ENCODE measurements around the gene FAF1. TPM values are rescaled to one million over a fixed set of nuclear protein-coding genes. Genes with fewer than 3 reads are reported as not detected.

The FAF1 gene
- total and polyA plus RNA-seq, 2 donors (not counting 1 experiment from before 2014, with no cell fraction given): 39.6 to 40.0 TPM

- no peak for DNase-seq (ENCODE audit: low read depth in 2 of 2)
- Histone ChIP-seq H3K79me2 (ENCODE audit: control insufficient read depth, insufficient read depth, low read length) (no peaks in the 10 kb centered on the region), H3K27me3 (ENCODE audit: control insufficient read depth, insufficient read depth, low read length) (no peaks in the 10 kb centered on the region), H3K4me3 (replicated peaks in 1 of 4; ENCODE audit: control extremely low read depth in 1 of 4, insufficient read depth in 1 of 4, low read depth in 3 of 4, low read length in 4 of 4) (no peak overlapping the region), H3K9ac (ENCODE audit: insufficient read depth, low read length) (no peak overlapping the region), H3K9me3 (ENCODE audit: control insufficient read depth, insufficient read depth, low read depth, low read length) (no peaks in the 10 kb centered on the region), H4K20me1 (ENCODE audit: control insufficient read depth, extremely low read depth, insufficient read depth, low read length) (no peaks in the 10 kb centered on the region), H3K36me3 (ENCODE audit: control insufficient read depth, insufficient read depth, low read length) (no peaks in the 10 kb centered on the region), H2AFZ (ENCODE audit: low read length) (no peak overlapping the region), H3K4me2 (ENCODE audit: extremely low read depth, insufficient read depth, low read length) (no peak overlapping the region), H3K4me1 (ENCODE audit: control insufficient read depth, extremely low read depth, insufficient read depth, low read length) (no peaks in the 10 kb centered on the region), H3K27ac (ENCODE audit: insufficient read depth, low read length) (no peak overlapping the region)
- no peak for TF ChIP-seq EZH2 (IDR thresholded peaks at IDR 0.05; ENCODE audit: low read length, missing control alignments)
- TF ChIP-seq, protein P1, sequence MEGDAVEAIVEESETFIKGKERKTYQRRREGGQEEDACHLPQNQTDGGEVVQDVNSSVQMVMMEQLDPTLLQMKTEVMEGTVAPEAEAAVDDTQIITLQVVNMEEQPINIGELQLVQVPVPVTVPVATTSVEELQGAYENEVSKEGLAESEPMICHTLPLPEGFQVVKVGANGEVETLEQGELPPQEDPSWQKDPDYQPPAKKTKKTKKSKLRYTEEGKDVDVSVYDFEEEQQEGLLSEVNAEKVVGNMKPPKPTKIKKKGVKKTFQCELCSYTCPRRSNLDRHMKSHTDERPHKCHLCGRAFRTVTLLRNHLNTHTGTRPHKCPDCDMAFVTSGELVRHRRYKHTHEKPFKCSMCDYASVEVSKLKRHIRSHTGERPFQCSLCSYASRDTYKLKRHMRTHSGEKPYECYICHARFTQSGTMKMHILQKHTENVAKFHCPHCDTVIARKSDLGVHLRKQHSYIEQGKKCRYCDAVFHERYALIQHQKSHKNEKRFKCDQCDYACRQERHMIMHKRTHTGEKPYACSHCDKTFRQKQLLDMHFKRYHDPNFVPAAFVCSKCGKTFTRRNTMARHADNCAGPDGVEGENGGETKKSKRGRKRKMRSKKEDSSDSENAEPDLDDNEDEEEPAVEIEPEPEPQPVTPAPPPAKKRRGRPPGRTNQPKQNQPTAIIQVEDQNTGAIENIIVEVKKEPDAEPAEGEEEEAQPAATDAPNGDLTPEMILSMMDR (conservative IDR thresholded peaks at IDR 0.05 in 1 of 2, IDR thresholded peaks at IDR 0.05 in 1 of 2; ENCODE audit: low read depth in 1 of 2, low read length in 2 of 2): no peak
Observed at GRCh38 chr1:50538476-50538875, 421.6 kb downstream of the FAF1 start.

- DNase-seq (ENCODE audit: low read depth in 2 of 2): no peak
- H4K20me1 ChIP-seq (ENCODE audit: control insufficient read depth, extremely low read depth, insufficient read depth, low read length): no peaks in the 10 kb centered on the region
- TF ChIP-seq EZH2 (IDR thresholded peaks at IDR 0.05; ENCODE audit: low read length, missing control alignments): no peak
- TF ChIP-seq, protein P1 (conservative IDR thresholded peaks at IDR 0.05 in 1 of 2, IDR thresholded peaks at IDR 0.05 in 1 of 2; ENCODE audit: low read depth in 1 of 2, low read length in 2 of 2): no peak
Observed at GRCh38 chr1:50531601-50532000, 428.5 kb downstream of the FAF1 start.

DNA sequence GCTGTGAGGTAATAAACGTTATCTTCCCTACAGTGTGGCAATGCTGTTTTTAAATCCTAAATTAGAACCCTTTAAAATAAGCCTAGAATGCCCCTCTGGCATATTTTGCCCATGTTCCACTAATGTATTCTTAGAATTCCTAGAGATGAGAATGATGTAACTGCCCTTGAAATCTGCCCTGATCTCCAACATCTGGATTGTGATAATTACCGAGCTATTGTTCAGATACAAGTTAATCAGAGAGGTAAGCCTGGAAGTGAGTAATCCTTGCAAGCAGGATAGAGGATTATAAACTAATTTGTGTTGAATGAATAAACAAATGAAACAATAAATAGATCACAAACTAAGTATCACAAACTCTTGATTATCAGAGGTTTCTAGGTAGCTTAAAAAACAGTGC, 429.0 kb downstream of the FAF1 start:
- Histone ChIP-seq H3K4me2 (ENCODE audit: extremely low read depth, insufficient read depth, low read length) (no peak overlapping the region), H3K9me3 (ENCODE audit: control insufficient read depth, insufficient read depth, low read depth, low read length) (no peaks in the 10 kb centered on the region), H4K20me1 (ENCODE audit: control insufficient read depth, extremely low read depth, insufficient read depth, low read length) (no peaks in the 10 kb centered on the region), H3K4me1 (ENCODE audit: control insufficient read depth, extremely low read depth, insufficient read depth, low read length) (no peaks in the 10 kb centered on the region), H3K9ac (ENCODE audit: insufficient read depth, low read length) (no peak overlapping the region), H2AFZ (ENCODE audit: low read length) (no peak overlapping the region), H3K79me2 (ENCODE audit: control insufficient read depth, insufficient read depth, low read length) (no peaks in the 10 kb centered on the region), H3K4me3 (replicated peaks in 1 of 4; ENCODE audit: control extremely low read depth in 1 of 4, insufficient read depth in 1 of 4, low read depth in 3 of 4, low read length in 4 of 4) (no peak overlapping the region), H3K36me3 (ENCODE audit: control insufficient read depth, insufficient read depth, low read length) (no peaks in the 10 kb centered on the region), H3K27ac (ENCODE audit: insufficient read depth, low read length) (no peak overlapping the region), H3K27me3 (ENCODE audit: control insufficient read depth, insufficient read depth, low read length) (no peaks in the 10 kb centered on the region)
- TF ChIP-seq, protein P1 (conservative IDR thresholded peaks at IDR 0.05 in 1 of 2, IDR thresholded peaks at IDR 0.05 in 1 of 2; ENCODE audit: low read depth in 1 of 2, low read length in 2 of 2): no peak
- no peak for TF ChIP-seq EZH2 (IDR thresholded peaks at IDR 0.05; ENCODE audit: low read length, missing control alignments)
- no peak for DNase-seq (ENCODE audit: low read depth in 2 of 2)

More at GRCh38 chr1:50531601-50532000, 428.5 kb downstream of the FAF1 start:
- H3K27me3 ChIP-seq (ENCODE audit: control insufficient read depth, insufficient read depth, low read length): no peaks in the 10 kb centered on the region
- no peak overlapping the region for H3K27ac ChIP-seq (ENCODE audit: insufficient read depth, low read length)
- no peak overlapping the region for H3K4me3 ChIP-seq (replicated peaks in 1 of 4; ENCODE audit: control extremely low read depth in 1 of 4, insufficient read depth in 1 of 4, low read depth in 3 of 4, low read length in 4 of 4)
- H2AFZ ChIP-seq (ENCODE audit: low read length): no peak overlapping the region
- H3K4me1 ChIP-seq (ENCODE audit: control insufficient read depth, extremely low read depth, insufficient read depth, low read length): no peaks in the 10 kb centered on the region
- no peak overlapping the region for H3K4me2 ChIP-seq (ENCODE audit: extremely low read depth, insufficient read depth, low read length)
- no peaks in the 10 kb centered on the region for H3K79me2 ChIP-seq (ENCODE audit: control insufficient read depth, insufficient read depth, low read length)
- no peaks in the 10 kb centered on the region for H3K9me3 ChIP-seq (ENCODE audit: control insufficient read depth, insufficient read depth, low read depth, low read length)
- no peak overlapping the region for H3K9ac ChIP-seq (ENCODE audit: insufficient read depth, low read length)
- H3K36me3 ChIP-seq (ENCODE audit: control insufficient read depth, insufficient read depth, low read length): no peaks in the 10 kb centered on the region
